HG03103 (cell line): ENCODE measurements around the gene EEF2.
"Not testable (repeated sequence)": the region's sequence is repeated elsewhere in the genome, so short reads cannot be mapped to it uniquely, and the experiment has no call there.

Experiments used
- ATAC-seq: cut with Tn5 transposase; IDR thresholded peaks from one replicate; pipeline ENCODE4 v1.9.1; 2021; ENCODE audit warnings: low read depth; ENCODE audit not compliant: unreplicated experiment

Gene EEF2

DNA sequence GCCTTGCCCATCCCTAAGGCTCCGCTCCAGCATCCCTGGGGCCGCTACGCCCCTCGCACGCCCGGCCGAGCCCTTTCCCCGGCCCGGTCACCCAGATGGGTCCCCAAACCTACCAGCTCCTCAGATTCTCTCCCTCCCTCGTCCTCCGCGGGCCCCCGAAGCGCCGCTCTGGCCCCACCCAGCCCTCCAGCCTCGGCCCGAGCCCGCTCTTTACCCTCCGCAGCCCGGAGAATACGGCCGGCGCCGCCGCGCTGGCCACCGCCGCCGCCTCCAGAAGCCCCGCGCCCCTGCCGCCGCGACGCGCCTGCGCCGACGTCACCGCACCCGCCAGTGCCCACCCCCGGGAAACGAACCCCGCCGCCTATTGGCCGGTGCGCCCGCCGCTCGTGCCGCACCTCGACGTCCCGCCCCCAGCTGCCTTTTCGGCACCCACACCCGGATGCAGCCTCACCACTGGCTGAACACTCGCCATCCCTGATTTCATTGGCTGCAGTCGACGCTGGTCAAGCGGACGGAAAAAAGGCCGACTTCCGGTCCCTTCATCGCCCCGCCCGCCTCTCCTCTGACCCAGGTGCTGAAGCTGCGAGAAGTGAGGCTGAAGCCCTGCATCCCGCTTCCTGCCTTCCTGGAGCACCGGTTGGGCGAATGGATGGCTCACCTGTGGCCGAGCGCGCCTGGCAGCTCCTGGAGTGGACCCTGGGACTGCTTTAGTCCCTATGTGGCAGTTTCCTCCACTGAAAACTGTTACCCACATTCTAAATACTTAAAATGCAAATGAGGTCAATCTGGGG is 14.3 kb downstream of the EEF2 start, which contains the start of gene DAPK3:
DAPK3 (minus strand) TSS at position 292 of the 791 bp plus-strand sequence. CDS start 1,364 bp downstream, outside the sequence.
- peak; percentile 82 for ATAC-seq

DNA sequence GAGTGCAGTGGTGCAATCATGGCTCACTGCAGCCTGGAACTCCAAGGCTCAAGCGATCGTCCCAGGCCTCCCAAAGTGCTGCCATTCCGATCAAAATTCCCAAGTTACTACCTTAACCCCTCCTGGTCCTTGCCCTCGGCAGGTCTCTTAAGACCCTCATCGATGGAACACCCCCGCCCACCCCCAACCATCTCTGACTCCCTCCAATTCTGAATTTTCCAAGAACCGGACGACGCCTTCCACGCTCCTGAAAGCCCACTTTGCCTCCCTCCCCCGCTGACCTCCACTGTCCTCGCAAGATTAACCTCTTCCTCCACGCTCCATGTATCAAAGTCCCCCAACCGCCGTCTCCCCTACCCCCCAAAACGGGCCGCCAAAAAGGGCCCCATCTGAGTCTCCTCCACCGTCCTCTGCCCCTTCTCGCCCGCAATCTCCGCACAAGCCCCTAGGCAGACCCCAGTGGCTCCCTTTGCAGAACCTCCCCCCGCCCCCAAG is 14.9 kb downstream of the EEF2 start:
- ATAC-seq = no peak

GRCh38 chr19:3969435-3970312 is 15.6 kb downstream of the EEF2 start:
- ATAC-seq = no peak

- no peak for ATAC-seq
Observed at GRCh38 chr19:3968556-3969434, 16.5 kb downstream of the EEF2 start.

- ATAC-seq = not testable (repeated sequence)
Observed at GRCh38 chr19:3967983-3968382, 17.3 kb downstream of the EEF2 start.

DNA sequence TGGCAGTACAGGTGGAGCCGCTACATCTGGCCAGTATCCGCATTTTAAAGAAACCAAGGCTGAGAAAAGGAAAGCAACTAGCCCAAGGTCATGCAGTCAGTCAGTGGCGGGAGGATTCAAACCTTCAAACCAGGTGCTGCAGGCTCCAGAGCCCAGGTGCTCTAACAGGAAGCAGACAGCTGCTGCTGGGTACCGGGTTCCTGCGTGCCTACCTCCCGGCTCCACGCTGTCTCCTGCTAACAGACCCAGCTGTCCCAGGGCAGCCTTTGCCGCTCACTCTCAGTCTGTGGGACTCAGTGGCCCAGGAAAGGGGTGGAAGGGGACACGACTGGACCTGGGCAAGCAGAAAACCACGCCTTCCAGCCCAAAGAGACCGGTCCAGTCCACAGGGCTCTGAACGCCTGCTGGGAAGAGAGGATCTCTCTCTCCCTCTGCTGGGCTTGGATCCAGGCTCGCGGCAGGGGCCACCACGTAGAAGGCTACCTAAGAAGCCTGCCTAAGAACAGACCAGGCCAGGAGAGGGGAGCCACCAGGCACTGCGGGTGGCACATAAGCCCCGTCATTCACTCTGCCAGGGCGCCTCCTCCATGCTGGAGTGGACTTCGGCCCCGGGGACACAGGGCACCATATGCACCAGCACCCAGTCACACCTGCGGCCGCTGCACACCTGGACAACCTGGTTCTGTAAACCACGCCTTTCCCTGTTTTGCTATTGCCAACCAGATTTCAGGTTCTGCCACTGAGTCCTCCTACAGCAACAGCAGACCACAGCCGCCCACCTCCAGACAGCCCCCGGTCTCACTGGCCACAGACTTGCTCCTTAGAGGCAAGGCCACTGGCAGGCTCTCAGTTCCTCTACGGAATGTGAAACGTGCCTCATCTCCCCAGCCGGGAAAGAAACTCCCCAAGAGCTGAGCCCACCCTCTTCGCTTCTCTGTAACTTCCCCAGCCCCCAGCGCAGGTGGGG is 18.9 kb downstream of the EEF2 start:
- no peak for ATAC-seq

DNA sequence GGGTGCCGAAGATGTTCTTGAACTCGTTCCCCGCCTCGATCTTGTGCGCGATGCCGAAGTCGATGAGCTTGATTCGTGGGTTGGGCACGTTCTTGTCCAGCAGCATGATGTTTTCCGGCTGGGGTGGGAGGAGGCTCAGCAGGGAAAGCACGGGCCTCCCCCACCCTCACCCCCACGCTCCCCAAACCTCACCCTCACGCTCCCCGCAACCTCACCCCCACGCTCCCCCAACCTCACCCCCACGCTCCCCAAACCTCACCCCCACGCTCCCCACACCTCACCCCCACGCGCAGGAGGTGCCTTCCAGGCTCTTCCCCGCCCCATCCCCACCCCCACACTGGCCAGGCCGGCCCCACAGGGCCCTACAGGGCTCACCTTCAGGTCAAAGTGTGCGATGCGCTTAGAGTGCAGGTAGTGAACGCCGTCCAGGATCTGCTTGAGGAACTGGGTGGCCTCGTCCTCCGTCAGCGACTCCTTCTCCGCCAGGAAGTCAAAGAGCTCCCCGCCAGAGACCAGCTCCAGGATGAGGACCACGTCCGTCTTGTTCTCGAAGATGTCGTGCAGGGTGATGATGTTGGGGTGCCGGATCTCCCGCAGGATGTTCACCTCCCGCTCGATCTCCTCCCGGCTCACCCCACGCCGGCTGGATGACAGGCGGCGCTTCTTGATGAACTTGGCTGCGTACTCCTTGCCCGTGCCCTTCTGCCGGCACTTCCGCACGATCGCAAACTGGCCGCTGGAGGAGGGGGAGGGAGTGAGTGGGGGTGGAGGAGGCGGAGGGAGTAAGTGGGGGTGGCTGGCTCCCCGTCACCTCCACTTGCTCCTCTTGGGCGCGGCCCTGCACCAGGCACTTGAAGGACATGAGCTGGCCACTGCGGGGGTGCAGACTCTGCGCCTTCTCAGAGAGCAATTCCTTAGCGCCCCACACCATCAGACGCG is 20.7 kb downstream of the EEF2 start:
- ATAC-seq = no peak

DNA sequence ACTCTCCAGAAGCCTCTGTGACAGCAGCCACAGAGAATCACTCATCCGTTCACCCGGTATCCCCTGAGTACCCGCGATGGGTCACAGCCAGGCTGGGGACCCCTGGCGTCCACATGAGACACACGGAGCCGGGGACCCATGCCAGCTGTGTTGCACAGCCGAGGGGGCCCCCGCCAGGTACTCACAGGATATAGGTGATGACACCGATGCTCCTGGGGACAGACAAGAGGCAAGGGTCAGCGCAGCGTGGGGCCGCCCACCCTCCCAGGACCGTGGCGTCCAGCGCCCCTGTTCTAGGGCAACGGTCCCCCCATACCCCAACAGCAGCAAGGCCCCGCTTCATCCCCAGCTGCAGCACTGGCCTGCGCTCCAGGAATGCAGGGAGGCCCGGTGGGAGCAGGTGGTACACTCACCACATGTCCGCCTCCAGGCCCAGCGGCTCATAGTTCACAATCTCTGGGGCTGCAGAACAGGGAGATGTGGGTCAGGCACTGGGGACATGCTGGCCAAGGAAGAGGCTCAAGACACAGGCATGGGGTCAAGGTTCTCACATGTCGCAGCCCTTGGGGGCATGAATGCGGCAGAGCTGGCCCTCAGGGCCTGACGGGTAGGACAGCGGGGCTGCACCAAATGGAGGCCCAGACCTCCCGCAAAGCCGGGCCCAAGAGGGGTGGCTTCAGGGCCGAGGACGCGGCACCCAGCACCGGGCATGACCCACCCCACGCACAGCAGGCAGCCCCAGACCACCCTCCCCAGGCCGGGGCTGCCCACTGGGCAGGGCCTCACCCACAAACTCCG is 21.6 kb downstream of the EEF2 start:
- no peak for ATAC-seq

- ATAC-seq = no peak
Observed at GRCh38 chr19:3961007-3961406, 24.3 kb downstream of the EEF2 start.

DNA sequence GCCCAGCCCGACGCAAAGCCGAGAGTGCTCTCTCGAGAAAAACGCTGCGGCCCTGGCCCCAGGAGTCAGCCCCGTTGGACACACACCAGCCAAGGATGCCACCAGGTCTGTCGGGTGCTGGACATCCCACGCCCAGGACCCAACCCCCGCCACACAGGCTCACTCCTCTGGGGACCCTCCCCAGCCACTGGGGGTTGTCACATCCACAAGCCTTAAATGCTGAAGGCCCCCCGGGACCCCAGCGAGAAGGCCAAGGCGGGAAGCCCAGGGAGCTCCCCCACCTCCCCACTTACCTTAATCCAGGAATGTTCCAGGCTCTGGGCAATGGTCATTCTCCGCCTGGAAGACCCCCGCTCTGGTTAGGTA is 25.5 kb downstream of the EEF2 start:
- no peak for ATAC-seq

DNA sequence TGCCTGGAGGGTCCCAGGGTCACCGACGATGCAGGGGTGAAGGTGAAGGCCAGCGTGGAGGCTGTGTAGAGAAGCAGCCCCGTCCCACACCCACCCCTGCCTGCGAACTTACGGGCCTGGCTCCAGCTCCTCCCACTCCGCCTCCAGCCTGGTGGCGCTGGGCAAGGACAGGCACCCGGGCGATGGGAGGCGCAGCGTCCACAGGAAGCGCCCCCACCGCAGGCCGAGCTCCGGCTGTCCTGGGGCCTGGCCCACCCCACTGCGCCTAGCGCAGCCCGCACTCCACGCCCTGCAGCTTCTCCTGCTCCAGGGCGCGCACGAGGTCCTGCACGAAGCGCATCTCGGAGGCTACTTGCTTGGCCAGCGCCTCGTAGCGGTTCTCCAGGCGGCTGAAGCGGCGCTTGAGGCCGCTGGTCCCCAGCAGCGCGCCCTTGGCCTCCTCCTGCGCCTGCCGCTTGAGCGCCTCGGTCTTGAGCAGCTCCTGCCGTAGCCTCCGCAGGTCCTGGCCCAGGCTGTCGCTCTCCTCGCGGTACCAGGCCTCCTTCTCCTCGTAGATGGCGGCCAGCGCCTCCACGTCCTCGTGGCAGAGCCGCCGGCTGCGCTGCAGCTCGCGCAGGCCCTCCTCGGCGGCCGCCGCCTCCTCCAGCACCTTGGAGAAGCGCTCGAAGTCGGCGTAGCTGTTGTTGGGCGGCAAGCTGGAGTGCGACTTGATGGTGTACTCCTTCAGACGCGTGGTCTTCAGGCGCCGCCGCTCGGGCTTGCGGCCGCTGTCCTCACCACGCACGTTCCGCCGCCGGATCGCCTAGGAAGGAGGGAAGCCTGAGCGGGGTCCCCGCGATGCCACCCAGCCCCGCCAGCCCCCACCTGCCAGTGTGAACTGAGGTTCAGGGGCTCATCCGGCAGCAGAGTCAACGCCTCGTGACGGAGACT is 26.2 kb downstream of the EEF2 start:
- ATAC-seq = no peak

DNA sequence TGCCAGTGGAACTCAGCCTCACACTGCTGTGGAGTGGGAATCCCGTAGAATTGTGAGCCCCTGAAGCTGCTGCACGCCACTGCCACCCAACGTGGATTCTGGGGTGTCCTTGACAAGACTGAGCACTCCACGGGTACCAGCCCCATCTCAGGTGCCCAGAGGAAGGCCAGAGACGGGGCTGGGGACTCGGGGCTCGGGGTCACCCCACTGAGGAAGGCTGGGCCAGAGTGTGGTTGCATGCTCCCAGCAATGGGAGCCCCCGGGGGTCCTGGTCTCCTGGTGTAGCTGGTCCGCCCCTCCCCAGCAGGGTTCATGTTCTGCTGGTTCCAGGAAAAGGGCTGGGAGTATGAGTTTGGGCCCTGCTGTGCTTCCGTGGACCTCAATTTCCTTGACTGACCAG is 29.6 kb downstream of the EEF2 start:
- no peak for ATAC-seq

DNA sequence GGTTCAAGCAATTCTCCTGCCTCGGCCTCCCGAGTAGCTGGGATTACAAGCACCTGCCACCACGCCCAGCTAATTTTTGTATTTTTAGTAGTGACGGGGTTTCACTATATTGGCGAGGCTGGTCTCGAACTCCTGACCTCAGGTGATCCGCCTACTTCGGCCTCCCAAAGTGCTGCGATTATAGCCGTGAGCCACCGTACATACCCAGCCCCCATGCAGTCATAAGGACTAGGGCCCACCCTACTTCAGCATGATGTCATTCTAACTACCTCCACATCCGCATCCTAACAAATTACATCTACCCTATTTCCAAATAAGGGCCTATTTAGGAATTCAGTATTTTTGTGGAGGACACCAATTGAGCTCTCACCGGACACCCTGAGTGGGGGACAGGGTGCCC is 30.0 kb downstream of the EEF2 start:
- not testable (repeated sequence) for ATAC-seq

GRCh38 chr19:3954107-3954506 is 31.2 kb downstream of the EEF2 start:
- ATAC-seq = no peak

- not testable (repeated sequence) for ATAC-seq
Observed at GRCh38 chr19:3952755-3953276, 32.4 kb downstream of the EEF2 start.
